ENCODE measurements around the gene ESRRB. TPM values are rescaled to one million over a fixed set of nuclear protein-coding genes. Genes with fewer than 3 reads are reported as not detected.
"Not testable (repeated sequence)": the region's sequence is repeated elsewhere in the genome, so short reads cannot be mapped to it uniquely, and the experiment has no call there.

Gene ESRRB
- polyA plus RNA-seq, 5 donors: 0.29 to 0.72 (median 0.57) TPM

GRCh38 chr14:76496595-76496994 is 120.7 kb downstream of the ESRRB start:
- DNase-seq: no peak

- DNase-seq: no peak
Observed at GRCh38 chr14:76497550-76498462, 121.9 kb downstream of the ESRRB start.

GRCh38 chr14:76498463-76498935 is 122.6 kb downstream of the ESRRB start:
- no peak for DNase-seq

DNA sequence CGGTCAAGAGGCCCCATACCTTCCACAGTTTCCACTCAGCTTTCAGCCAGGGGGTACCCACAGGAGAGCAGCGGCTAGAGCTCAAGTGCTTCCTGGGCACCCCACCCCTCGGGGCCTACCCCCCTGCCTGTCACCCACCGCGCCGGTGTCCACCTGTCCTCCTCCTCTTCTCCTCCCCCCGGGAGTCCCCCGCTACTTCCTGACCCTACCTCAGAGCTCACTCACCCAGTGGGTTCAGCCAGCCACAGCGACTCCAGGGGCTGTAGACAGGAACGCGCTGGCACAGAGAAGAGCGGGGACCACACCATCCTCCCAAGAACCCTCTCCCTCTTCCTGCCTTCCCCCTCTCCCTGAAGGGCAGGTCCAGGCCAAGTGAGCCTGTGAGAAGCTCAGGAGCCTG is 123.0 kb downstream of the ESRRB start:
- DNase-seq: no peak

DNA sequence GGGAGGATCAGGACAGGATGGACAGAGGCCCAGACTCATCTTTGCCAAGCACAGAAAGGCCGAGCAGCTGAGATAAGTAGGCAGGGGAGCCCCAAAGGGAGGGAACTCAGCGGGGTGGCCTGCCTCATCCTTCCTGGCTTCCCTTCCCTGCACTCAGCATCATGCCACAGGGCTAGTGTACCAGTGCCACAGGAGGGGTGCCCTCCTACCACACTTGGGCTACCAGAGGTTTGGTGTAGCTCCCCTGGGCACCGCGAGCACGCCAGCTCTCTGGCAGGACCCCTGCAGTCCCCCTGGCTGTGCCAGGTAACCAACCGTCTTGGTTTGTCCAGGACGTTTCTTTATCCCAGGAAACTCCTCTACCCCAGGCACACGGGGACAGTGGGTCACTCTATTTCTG is 123.5 kb downstream of the ESRRB start:
- DNase-seq: no peak

DNA sequence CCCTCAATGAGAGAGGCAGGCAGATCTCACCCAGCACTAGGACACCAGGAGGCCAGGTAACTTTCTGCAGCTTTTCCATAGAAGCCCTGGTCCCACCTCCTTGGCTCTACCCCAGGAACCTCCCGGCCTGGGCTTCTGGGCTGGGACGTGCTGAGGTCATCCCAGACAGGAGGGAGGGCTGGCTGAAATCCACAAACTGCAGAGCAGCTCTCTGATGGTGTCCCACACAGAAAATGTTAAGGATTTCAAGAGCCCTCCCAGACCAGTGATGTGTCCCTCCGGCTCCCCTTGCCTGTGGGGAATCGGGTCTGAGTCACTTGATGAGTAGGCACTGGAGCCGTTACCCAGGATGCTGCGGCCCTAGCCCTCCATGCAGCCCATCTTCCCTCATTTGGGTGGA is 124.1 kb downstream of the ESRRB start:
- DNase-seq: no peak

DNA sequence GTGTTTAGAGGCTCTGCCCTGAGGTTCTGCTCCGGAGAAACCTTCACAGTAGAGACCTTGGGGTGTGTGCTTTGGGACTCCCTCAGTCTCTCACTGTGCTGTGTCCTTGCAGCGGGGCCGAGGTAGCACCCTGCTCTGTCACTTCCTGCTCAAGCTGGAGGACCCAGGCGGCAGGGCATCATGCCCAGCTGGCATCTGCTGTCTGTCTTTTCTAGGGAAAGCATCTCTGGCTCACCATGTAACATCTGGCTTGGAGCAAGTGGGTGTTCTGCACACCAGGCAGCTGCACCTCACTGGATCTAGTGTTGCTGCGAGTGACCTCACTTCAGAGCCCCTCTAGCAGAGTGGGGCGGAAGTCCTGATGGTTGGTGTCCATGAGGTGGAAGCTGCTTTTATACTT is 124.5 kb downstream of the ESRRB start:
- no peak for DNase-seq

GRCh38 chr14:76501156-76501720 is 125.3 kb downstream of the ESRRB start:
- DNase-seq: no peak

- no peak for DNase-seq
Observed at GRCh38 chr14:76502219-76502618, 126.3 kb downstream of the ESRRB start.

- DNase-seq: no peak
Observed at GRCh38 chr14:76502638-76503037, 126.7 kb downstream of the ESRRB start.

GRCh38 chr14:76509311-76509710 is 133.4 kb downstream of the ESRRB start:
- no peak for DNase-seq

- no peak for DNase-seq
Observed at GRCh38 chr14:76510181-76510580, 134.2 kb downstream of the ESRRB start.

DNA sequence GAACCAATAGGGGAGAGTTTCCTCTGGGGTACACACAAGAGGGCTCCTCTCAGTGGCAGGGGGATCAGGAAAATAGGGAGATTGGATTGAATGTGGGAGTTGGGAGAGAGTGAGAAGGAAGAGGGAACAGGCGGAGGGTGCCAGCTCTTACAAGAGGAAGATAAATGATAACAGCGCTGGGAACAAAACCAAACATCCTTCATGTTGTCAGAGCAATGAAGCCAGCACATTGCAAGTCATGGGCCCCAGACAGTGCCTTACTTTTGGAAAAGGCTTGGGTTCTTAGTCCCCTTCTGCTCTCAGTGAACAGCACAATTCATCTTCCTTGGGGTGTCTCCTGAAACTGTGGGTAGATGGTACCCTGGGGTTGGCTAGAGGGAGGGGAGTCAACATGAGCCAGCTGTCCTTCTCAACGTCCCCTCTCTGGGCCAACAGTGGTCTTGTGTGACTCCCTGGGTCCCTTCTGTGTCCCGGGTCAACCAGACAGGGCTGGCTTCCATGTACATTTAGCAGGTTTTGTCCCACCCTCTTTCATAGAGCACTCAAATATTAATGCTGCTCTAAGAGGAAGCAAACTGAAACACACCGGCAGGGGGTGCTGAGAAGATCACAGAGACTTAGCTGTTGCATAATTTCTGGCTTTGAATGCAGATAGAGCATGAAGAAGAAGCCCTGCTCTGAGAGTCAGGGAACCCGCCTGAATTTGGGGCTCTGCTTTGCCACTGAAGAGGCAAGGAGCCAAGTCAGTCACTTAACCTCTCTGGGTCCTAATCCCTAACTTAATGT is 138.5 kb downstream of the ESRRB start:
- DNase-seq: no peak

DNA sequence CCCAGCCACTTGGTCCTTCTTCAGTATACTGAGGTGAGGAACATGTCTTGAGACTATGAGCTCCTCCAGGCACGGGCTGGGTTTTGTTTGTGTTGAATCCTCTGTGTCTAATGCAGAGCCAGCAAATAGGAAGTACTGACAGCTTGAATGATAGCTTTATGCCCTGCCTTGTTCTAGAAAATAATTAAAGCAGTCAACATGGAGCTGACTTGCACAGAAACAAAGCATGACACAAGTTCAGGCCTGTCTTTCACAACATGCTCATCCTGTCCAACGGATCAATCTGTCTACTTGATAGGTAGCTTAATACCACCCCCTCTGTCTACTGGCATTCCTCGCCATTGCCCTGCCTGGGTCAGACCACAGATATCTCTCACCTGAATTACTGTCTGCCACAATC is 140.9 kb downstream of the ESRRB start:
- no peak for DNase-seq

GRCh38 chr14:76518366-76518765 is 142.4 kb downstream of the ESRRB start:
- DNase-seq: no peak

GRCh38 chr14:76525106-76525821 is 149.3 kb downstream of the ESRRB start:
- DNase-seq: no peak

GRCh38 chr14:76531085-76531484 is 155.1 kb downstream of the ESRRB start:
- no peak for DNase-seq

DNA sequence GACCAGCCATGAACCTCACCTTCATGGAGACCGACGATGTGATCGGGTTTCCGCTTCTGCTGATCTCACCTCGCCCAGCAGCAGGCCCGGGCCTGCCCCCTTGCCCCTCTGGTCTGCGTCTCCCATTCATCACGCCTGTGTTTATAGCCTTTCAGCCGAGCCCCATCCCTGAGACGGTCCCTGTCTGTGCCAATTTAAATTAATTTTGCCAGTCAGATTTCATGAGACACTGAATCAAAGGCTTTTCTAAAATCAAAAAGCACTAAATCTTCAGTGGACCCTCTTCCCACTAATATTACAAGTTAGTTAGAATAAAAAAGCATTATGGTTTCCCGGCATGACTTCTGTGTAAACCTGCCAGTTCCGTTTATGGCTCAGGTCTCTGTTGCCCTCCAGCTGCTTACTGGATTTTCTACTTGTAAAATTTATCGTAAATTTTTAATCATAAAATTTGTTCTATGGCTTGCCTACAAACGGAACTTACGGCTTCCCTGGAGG is 155.9 kb downstream of the ESRRB start:
- no peak for DNase-seq

DNA sequence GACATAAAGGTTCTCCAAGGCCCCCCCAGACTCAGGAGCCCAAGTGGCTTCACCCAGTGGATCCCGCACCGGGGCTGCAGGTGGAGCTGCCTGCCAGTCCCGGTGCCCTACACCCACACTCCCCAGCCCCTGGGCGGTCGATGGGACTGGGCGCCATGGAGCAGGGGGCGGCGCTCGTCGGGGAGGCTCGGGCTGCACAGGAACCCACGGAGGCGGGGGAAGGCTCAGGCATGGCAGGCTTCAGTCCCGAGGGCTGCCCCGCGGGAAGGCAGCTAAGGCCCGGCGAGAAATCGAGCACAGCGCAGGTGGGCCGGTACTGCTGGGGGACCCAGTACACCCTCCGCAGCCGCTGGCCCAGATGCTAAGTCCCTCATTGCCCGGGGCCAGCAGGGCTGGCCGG is 160.7 kb downstream of the ESRRB start:
- DNase-seq: not testable (repeated sequence)

GRCh38 chr14:76537906-76538647 is 162.1 kb downstream of the ESRRB start:
- no peak for DNase-seq

- no peak for DNase-seq
Observed at GRCh38 chr14:76538648-76539008, 162.7 kb downstream of the ESRRB start.

All from right lung (tissue), 5 donors.